Kidney epithelial cell (primary cell): ENCODE measurements around the gene RAB3A. TPM values are rescaled to one million over a fixed set of nuclear protein-coding genes. Genes with fewer than 3 reads are reported as not detected.

ENCODE experiments used
- DNase-seq: peaks from one replicate; pipeline ENCODE4 v3.0.0-alpha.2; 2010; ENCODE audit warnings: low read depth
- H3K27me3 ChIP-seq: 2 replicates; pipeline ENCODE4 v1.6.0; 2011; ENCODE audit warnings: low read length; ENCODE audit not compliant: control insufficient read depth, insufficient read depth
- H3K36me3 ChIP-seq: 2 replicates; pipeline ENCODE4 v1.5.1; 2011; ENCODE audit warnings: low read length; ENCODE audit not compliant: control insufficient read depth, insufficient read depth
- H3K4me3 ChIP-seq: 2 replicates; pipeline ENCODE4 v1.5.1; 2011; ENCODE audit warnings: low read depth, mild to moderate bottlenecking, control low read depth, low read length
- total RNA-seq: library from RNA; depleted of rRNA; stranded (reverse); fragments of >200 nt; gene quantifications from 2 replicates; pipeline ENCODE4 v1.2.3, GENCODE V29; 2015
- TF ChIP-seq, protein P1 (sequence below): IDR thresholded peaks from 2 replicates; pipeline ENCODE4 v1.5.1; 2011; ENCODE audit warnings: mild to moderate bottlenecking, moderate library complexity, low read length, control low read depth, inconsistent platforms; ENCODE audit not compliant: insufficient read depth, poor library complexity, severe bottlenecking

RAB3A gene
- total RNA-seq, 1 donor from 2014 or later: 0.38 TPM

DNA sequence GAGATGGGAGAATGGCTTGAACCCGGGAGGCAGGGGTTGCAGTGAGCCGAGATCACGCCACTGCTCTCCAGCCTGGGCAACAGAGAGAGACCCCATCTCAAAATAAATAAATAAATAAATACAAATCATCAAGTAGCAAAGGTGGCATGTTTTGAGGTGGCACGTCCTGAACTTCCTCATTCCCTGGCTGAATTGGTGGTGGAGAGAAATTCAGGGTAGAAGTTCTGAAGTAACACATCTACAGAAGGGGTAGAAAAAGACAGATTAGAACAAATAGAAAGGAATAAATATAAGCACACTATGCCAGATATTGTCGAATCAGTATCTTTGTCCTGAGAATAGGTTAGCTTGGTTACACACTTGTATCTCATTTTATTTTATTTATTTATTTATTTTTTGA lies 23.9 kb downstream of the RAB3A start:
- Histone ChIP-seq H3K4me3 (no peak overlapping the region), H3K27me3 (peaks cover 3% of the 10 kb centered on the region), H3K36me3 (no peaks in the 10 kb centered on the region)
- TF ChIP-seq, protein P1, sequence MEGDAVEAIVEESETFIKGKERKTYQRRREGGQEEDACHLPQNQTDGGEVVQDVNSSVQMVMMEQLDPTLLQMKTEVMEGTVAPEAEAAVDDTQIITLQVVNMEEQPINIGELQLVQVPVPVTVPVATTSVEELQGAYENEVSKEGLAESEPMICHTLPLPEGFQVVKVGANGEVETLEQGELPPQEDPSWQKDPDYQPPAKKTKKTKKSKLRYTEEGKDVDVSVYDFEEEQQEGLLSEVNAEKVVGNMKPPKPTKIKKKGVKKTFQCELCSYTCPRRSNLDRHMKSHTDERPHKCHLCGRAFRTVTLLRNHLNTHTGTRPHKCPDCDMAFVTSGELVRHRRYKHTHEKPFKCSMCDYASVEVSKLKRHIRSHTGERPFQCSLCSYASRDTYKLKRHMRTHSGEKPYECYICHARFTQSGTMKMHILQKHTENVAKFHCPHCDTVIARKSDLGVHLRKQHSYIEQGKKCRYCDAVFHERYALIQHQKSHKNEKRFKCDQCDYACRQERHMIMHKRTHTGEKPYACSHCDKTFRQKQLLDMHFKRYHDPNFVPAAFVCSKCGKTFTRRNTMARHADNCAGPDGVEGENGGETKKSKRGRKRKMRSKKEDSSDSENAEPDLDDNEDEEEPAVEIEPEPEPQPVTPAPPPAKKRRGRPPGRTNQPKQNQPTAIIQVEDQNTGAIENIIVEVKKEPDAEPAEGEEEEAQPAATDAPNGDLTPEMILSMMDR: no peak
- no peak for DNase-seq

DNA sequence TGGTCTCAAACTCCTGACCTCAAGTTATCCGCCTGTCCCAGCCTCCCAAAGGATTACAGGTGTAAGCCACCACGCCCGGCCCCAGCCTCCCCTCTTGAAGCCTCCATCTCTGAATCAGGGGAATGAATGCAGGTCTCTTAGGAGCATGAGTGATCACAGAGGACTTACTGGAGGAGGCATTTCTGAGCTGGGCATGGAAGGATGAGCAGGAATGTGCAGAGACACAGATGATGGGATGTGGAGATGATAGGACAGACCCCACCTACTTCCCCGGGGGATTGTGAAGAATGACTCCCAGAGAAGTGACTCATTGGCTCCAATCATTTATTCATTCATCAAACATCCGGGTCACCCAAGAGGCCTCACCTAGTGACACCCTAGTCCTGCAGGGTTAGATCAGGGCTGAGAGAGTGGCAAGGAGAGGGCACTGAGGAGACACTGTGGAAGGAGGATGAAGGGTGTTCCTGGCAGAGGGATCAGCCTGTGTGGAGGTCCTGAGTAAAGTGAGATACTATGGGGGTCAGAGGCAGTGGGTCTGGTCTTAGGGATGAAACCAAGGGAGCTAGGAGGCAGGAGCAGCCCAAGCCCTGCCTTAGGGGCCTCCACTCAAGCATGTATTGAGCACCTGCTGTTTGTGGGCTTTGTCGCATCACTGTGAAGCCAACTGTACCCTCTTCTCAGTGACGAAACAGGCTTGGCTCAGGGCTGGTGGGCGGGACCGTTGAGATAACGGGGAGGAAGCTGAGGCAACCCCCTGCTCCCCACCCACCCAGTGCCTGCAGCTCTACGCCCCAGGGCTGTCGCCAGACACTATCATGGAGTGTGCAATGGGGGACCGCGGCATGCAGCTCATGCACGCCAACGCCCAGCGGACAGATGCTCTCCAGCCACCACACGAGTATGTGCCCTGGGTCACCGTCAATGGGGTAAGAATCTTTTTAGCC lies 27.2 kb downstream of the RAB3A start:
- no peak for DNase-seq
- Histone ChIP-seq H3K36me3 (no peaks in the 10 kb centered on the region), H3K4me3 (no peak overlapping the region), H3K27me3 (peaks cover 3% of the 10 kb centered on the region)
- TF ChIP-seq, protein P1: no peak

DNA sequence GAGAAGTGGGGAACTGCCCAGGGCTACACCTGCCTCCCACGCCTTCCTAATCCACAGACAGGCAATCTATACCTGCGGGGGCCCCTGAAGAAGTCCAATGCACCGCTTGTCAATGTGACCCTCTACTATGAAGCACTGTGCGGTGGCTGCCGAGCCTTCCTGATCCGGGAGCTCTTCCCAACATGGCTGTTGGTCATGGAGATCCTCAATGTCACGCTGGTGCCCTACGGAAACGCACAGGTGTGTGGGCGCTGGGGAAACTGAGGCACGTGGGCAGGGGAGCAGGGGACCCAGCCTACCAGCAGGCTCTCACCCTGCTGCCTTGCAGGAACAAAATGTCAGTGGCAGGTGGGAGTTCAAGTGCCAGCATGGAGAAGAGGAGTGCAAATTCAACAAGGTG lies 28.9 kb downstream of the RAB3A start:
- TF ChIP-seq, protein P1: no peak
- no peaks in the 10 kb centered on the region for H3K36me3 ChIP-seq
- no peak overlapping the region for H3K4me3 ChIP-seq
- no peak for DNase-seq
- H3K27me3 ChIP-seq: peaks cover 3% of the 10 kb centered on the region

DNA sequence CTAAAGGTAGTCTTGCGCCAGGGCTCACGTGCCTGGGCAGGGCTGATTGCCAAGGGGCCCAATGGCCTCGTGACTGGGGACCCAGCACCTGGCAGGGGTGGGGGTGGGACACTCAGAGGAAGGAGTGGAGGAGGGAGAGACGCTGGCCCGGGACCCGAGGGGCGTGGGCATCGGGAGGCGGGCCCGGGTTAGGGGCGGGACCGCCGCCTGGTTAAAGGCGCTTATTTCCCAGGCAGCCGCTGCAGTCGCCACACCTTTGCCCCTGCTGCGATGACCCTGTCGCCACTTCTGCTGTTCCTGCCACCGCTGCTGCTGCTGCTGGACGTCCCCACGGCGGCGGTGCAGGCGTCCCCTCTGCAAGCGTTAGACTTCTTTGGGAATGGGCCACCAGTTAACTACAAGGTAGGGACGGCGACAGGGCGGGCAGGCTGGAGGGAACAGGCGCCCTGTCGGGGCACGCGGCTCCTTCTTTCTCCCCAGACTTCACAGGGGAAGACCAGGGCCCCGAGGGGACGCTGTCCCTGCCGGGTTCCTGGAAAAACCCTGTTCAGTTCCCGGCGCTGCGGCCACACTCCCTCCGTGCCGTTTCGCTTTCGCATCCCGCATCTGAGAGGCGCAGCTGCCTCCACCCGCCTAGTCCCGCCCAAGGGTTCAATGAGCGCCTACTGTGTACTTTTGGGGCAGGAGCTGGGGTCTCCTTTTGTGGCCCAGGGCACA lies 30.1 kb downstream of the RAB3A start, which contains the start of gene IFI30:
TSS of gene IFI30 (plus strand) at position 242 of the 717 bp plus-strand sequence. CDS start at position 271, 29 bp downstream.
- no peak for DNase-seq
- peaks cover 3% of the 10 kb centered on the region for H3K27me3 ChIP-seq
- TF ChIP-seq, protein P1: no peak
- peak within 1 kb of the TSS; percentile 46 for H3K4me3 ChIP-seq
- H3K36me3 ChIP-seq: no peaks in the 10 kb centered on the region

GRCh38 chr19:18173054-18173571 lies 30.7 kb downstream of the RAB3A start:
- no peak overlapping the region for H3K4me3 ChIP-seq
- H3K36me3 ChIP-seq: peaks cover 1% of the 10 kb centered on the region
- H3K27me3 ChIP-seq: peaks cover 3% of the 10 kb centered on the region
- TF ChIP-seq, protein P1: no peak
- DNase-seq: no peak
